ENCODE results near the gene BTF3L4.

BTF3L4 gene

DNA sequence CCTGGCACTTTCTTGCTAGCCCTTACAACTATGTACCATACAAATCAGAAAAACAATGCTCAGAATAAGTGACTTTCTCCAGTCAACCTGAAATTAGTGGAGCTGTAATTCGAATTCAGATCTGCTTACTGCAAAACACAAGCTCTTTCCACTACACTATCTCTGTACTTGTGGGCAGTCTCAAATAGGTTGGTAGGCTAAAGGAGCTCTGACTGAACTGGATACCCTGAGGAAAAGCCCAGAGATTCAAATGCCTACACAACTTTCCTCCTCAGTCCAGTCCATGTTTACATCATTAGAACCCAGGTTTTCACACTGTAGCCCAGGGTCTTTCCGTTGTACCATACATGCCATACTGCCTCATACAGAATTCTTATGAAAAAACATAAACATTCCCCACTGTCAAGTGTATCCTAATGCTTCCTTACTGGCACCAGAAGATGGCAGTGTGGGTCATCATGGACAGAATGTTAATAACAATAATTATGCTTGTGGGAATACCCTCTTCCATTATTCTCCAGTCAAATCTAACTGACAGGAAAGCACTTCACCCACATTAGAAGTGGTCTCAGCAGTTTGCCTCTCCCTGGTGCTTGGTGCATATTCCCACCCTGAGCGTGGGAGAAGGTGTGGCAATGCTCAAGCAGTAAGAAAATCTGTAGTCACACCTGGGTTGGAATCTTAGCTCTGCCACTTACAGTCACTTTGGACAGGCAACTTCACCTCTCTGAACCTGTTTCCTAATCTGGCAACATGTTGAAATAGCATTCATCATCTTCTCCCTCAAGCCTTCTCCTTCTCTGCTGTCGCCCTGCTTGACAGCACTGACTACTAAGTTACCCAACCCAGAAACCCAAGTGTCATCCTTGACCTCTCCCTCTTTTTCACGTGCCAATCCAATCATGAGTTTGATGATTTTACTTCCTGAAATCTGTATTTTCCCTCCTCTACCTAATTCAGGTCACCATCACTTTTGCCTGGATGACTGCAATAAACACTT lies 71.4 kb downstream of the BTF3L4 start:
- DNase-seq: no peak

DNA sequence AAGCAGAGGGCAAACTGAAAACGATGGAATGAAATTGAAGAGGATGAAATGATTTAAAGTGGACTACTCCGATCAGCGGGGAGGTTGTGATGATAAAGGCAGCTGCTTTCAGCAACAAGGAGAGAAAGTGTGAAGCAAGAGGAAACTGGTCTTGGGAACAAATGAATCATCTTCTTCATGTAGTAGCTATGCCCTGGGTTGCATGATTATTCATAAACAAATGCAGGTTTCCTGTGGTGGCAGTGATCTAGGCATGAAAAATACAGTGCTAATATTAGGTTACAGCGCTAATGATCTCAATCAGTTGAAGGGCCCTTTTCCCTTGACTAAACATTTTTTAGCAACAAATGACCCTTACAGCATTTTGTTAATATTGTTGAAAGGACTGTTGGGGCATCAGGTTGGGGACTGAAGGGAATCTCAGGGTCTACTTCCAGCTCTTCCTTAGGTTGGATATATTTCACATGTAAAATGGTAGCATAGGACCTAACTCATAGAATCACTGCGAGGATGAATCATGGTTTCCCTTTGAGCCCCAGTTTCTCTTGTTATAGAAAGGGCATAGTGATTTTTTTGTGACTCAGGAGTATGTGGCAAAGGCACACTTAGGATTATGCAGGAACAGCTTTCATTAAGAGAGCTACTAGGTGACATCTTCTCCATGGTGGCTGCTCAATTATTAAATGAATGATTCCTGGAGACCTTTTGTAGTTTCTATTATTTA lies 83.9 kb downstream of the BTF3L4 start:
- no peak for DNase-seq
